Fibroblast of the aortic adventitia (primary cell): ENCODE data around the gene NEURL3. TPM values are rescaled to one million over a fixed set of nuclear protein-coding genes. Genes with fewer than 3 reads are reported as not detected.
"Not testable (repeated sequence)": the region's sequence is repeated elsewhere in the genome, so short reads cannot be mapped to it uniquely, and the experiment has no call there.

Experiments
- DNase-seq: peaks from one replicate; pipeline ENCODE4 v3.0.0-alpha.2; 2010; ENCODE audit warnings: low read depth
- H3K4me3 ChIP-seq: 2 replicates; pipeline ENCODE4 v1.5.1; 2011; ENCODE audit warnings: low read depth, mild to moderate bottlenecking, control low read depth, low read length, moderate library complexity
- total RNA-seq: library from RNA; depleted of rRNA; stranded (reverse); fragments of >200 nt; gene quantifications from 2 replicates; pipeline ENCODE4 v1.2.3, GENCODE V29; 2012; ENCODE audit warnings: low replicate concordance
- TF ChIP-seq, protein P1 (sequence below): IDR thresholded peaks from 2 replicates; pipeline ENCODE4 v1.5.1; 2011; ENCODE audit warnings: mild to moderate bottlenecking, low read length, control low read depth, inconsistent platforms; ENCODE audit not compliant: insufficient read depth

NEURL3 gene
- total RNA-seq, 1 donor: not detected

DNA sequence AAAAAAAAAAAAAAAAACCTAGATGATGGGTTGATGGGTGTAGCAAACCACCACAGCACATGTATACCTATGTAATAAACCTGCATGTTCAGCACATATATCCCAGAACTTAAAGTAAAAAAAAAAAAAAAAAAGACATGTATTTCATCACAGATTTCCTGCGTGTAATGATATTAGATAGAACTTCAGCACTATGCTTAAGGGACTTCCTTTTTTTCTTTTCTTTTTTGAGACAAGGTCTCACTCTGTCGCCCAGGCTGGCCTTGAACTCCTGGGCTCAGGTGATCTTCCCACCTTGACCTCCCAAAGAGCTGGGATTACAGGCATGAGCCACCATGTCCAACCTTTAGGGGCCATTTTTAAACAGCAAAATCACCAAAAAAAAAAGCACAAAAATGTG lies 42.0 kb downstream of the NEURL3 start:
- H3K4me3 ChIP-seq: no peak overlapping the region
- no peak for DNase-seq
- TF ChIP-seq, protein P1, sequence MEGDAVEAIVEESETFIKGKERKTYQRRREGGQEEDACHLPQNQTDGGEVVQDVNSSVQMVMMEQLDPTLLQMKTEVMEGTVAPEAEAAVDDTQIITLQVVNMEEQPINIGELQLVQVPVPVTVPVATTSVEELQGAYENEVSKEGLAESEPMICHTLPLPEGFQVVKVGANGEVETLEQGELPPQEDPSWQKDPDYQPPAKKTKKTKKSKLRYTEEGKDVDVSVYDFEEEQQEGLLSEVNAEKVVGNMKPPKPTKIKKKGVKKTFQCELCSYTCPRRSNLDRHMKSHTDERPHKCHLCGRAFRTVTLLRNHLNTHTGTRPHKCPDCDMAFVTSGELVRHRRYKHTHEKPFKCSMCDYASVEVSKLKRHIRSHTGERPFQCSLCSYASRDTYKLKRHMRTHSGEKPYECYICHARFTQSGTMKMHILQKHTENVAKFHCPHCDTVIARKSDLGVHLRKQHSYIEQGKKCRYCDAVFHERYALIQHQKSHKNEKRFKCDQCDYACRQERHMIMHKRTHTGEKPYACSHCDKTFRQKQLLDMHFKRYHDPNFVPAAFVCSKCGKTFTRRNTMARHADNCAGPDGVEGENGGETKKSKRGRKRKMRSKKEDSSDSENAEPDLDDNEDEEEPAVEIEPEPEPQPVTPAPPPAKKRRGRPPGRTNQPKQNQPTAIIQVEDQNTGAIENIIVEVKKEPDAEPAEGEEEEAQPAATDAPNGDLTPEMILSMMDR: no peak

DNA sequence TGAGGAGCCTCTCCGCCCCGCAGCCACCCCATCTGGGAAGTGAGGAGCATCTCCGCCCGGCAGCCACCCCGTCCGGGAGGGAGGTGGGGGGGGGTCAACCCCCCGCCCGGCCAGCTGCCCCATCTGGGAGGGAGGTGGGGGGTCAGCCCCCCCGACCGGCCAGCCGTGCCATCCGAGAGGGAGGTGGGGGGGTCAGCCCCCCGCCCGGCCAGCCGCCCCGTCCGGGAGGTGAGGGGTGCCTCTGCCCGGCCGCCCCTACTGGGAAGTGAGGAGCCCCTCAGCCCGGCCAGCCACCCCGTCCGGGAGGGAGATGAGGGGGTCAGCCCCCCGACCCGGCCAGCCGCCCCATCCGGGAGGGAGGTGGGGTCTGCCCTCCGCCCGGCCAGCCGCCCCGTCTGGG lies 43.5 kb downstream of the NEURL3 start:
- H3K4me3 ChIP-seq, DNase-seq: not testable (repeated sequence)

DNA sequence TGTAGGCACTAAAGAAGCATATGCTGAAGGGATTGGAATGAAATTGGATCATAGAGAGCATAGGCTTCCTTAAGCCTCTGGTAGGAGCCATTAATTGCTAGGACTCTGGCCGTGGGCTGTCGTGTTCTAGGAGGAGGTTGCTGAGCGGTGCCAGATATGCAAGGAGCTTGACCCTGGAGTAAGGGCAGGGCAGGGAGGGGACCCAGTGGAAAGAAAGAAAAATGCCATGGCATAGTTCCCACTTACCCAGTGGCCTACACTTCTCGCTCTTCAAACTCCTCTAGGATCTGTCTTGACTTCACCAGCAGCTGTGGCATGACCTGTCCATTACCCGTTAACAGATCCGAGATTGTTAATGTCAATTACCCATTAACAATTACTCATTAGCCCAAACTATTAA lies 53.1 kb downstream of the NEURL3 start:
- no peak for DNase-seq
- TF ChIP-seq, protein P1: no peak
- H3K4me3 ChIP-seq: no peak overlapping the region

DNA sequence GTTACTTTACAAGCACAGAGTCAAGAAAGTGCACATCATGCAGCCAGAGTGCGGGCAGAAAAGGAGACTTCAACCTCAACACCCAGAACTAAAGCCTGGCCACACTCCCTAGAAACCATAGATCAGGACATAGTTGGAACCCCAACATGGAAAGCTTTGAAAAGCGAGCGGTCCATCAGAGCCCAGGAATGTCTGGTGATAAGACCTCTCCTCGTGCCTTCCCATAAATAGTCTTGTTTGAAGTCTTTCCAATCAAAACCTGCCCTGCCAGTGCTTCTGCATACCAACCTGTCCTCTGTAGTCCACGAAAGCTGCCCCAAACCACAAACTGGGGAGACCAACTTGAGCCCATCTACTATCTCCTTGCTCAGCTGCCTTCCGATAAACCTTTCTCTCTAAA lies 55.5 kb downstream of the NEURL3 start:
- no peak overlapping the region for H3K4me3 ChIP-seq
- TF ChIP-seq, protein P1: no peak
- no peak for DNase-seq

DNA sequence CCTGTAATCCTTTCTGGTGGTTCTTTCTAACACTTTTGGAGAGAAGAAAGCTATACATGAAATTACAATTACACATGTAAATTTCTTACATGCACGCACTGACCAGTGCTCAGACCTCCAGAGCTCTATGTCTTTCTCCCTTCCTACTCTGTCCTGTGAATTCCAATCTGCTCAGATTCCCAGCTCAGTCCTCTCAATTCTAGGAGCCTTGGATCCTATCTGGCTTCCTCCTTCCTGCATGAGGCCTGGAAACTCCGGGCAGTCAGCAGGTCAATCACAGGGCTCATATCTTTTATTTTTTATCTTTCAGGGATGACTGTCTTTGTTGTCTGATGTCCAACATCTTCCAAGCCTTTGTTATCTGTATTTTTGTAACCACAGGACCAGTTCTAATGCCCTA lies 56.0 kb downstream of the NEURL3 start:
- H3K4me3 ChIP-seq: no peak overlapping the region
- TF ChIP-seq, protein P1: no peak
- DNase-seq: no peak

DNA sequence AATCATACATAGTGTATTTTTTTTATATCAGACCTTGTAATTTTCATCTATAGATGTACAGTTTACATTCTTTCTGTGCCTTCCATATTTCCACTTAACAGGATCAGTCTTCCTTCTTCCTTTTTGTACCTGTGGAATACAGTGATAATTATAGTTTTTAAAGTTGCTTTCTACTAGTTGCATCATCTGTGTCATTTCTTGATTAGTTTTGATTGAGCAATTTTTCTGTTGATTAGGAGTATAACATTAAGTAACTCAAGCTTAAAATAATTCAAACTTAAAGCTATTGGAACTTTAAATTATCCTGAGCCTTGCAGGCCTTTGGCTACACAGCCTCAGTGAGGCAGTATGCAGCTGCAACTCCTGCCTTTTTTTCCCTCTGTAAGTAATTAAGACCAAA lies 57.4 kb downstream of the NEURL3 start:
- DNase-seq: no peak
- H3K4me3 ChIP-seq: no peak overlapping the region
- TF ChIP-seq, protein P1: no peak

Other genes with a start within 250 kb of the NEURL3 start
- 18.6 and 31.6 TPM in 2 replicates for gene TMEM127, start 239.4 kb downstream of the NEURL3 start, total RNA-seq
- 71.8 and 183 TPM in 2 replicates for gene CIAO1, start 239.1 kb downstream of the NEURL3 start, total RNA-seq
- gene SNRNP200, start 199.8 kb downstream of the NEURL3 start, total RNA-seq: 28.0 and 39.3 TPM in 2 replicates
- 2.5 and 3.4 TPM in 2 replicates for gene ITPRIPL1, start 180.0 kb downstream of the NEURL3 start, total RNA-seq
- gene NCAPH, start 169.6 kb downstream of the NEURL3 start, total RNA-seq: 0.57 and 18.7 TPM in 2 replicates
- 7.8 and 8.3 TPM in 2 replicates for gene ARID5A, start 31.4 kb upstream of the NEURL3 start, total RNA-seq
- 39.7 and 45.6 TPM in 2 replicates for gene KANSL3, start 133.0 kb upstream of the NEURL3 start, total RNA-seq
- gene FER1L5, start 137.4 kb upstream of the NEURL3 start, total RNA-seq: 0.18 and 0.98 TPM in 2 replicates
- 9.5 and 12.2 TPM in 2 replicates for gene LMAN2L, start 234.7 kb upstream of the NEURL3 start, total RNA-seq